Epithelial cell of proximal tubule (primary cell): ENCODE measurements around the gene CIBAR2. TPM values are rescaled to one million over a fixed set of nuclear protein-coding genes. Genes with fewer than 3 reads are reported as not detected.

Experiments
- DNase-seq: peaks from one replicate; pipeline ENCODE4 v3.0.0-alpha.2; 2011; ENCODE audit warnings: low read depth
- H3K4me3 ChIP-seq: 2 replicates; pipeline ENCODE4 v1.5.1; 2011; ENCODE audit warnings: low read depth, mild to moderate bottlenecking, low read length
- total RNA-seq: library from RNA; depleted of rRNA; stranded (reverse); fragments of >200 nt; gene quantifications from 2 replicates; pipeline ENCODE4 v1.2.3, GENCODE V29; 2015
- TF ChIP-seq, protein P1 (sequence below): conservative IDR thresholded peaks from 2 replicates; pipeline ENCODE4 v1.5.1; 2012; ENCODE audit warnings: low read depth, mild to moderate bottlenecking, low read length

The CIBAR2 gene
- total RNA-seq, 1 donor from 2014 or later: not detected

- no peak for DNase-seq
- TF ChIP-seq, protein P1, sequence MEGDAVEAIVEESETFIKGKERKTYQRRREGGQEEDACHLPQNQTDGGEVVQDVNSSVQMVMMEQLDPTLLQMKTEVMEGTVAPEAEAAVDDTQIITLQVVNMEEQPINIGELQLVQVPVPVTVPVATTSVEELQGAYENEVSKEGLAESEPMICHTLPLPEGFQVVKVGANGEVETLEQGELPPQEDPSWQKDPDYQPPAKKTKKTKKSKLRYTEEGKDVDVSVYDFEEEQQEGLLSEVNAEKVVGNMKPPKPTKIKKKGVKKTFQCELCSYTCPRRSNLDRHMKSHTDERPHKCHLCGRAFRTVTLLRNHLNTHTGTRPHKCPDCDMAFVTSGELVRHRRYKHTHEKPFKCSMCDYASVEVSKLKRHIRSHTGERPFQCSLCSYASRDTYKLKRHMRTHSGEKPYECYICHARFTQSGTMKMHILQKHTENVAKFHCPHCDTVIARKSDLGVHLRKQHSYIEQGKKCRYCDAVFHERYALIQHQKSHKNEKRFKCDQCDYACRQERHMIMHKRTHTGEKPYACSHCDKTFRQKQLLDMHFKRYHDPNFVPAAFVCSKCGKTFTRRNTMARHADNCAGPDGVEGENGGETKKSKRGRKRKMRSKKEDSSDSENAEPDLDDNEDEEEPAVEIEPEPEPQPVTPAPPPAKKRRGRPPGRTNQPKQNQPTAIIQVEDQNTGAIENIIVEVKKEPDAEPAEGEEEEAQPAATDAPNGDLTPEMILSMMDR: no peak
- no peak overlapping the region for H3K4me3 ChIP-seq
Measured at GRCh38 chr16:85139881-85140339, 27.6 kb upstream of the CIBAR2 start.

- H3K4me3 ChIP-seq: no peak overlapping the region
- no peak for DNase-seq
- TF ChIP-seq, protein P1: no peak
Measured at GRCh38 chr16:85138825-85139627, 26.8 kb upstream of the CIBAR2 start.

GRCh38 chr16:85138073-85138824 lies 26.0 kb upstream of the CIBAR2 start:
- TF ChIP-seq, protein P1: no peak
- H3K4me3 ChIP-seq: peak overlapping the region; percentile 50
- no peak for DNase-seq

GRCh38 chr16:85137323-85138072 lies 25.2 kb upstream of the CIBAR2 start:
- TF ChIP-seq, protein P1: no peak
- no peak for DNase-seq
- H3K4me3 ChIP-seq: peak overlapping the region; percentile 50

GRCh38 chr16:85136702-85137322 lies 24.5 kb upstream of the CIBAR2 start:
- no peak for DNase-seq
- TF ChIP-seq, protein P1: no peak
- H3K4me3 ChIP-seq: peak overlapping the region; percentile 50

- H3K4me3 ChIP-seq: no peak overlapping the region
- TF ChIP-seq, protein P1: no peak
- no peak for DNase-seq
Measured at GRCh38 chr16:85136213-85136701, 24.0 kb upstream of the CIBAR2 start.
